Fibroblast of pulmonary artery (primary cell): ENCODE results near the gene DCDC2B.
A peak's percentile ranks its signal among the peaks of the same experiment; 100 is the strongest.

ENCODE experiments used
- DNase-seq: peaks from one replicate; pipeline ENCODE4 v3.0.0-alpha.2; 2010; ENCODE audit warnings: low read depth
- H3K4me3 ChIP-seq: replicated peaks from 2 replicates; pipeline ENCODE4 v1.5.1; 2011; ENCODE audit warnings: low read depth, mild to moderate bottlenecking, control low read depth, low read length, moderate library complexity
- TF ChIP-seq, protein P1 (sequence below): IDR thresholded peaks from 2 replicates; pipeline ENCODE4 v1.5.1; 2011; ENCODE audit warnings: mild to moderate bottlenecking, control low read depth, low read length, inconsistent platforms; ENCODE audit errors: missing control alignments

DCDC2B gene

GRCh38 chr1:32239337-32239736 lies 30.4 kb downstream of the DCDC2B start:
- DNase-seq: no peak
- no peak overlapping the region for H3K4me3 ChIP-seq
- TF ChIP-seq, protein P1, sequence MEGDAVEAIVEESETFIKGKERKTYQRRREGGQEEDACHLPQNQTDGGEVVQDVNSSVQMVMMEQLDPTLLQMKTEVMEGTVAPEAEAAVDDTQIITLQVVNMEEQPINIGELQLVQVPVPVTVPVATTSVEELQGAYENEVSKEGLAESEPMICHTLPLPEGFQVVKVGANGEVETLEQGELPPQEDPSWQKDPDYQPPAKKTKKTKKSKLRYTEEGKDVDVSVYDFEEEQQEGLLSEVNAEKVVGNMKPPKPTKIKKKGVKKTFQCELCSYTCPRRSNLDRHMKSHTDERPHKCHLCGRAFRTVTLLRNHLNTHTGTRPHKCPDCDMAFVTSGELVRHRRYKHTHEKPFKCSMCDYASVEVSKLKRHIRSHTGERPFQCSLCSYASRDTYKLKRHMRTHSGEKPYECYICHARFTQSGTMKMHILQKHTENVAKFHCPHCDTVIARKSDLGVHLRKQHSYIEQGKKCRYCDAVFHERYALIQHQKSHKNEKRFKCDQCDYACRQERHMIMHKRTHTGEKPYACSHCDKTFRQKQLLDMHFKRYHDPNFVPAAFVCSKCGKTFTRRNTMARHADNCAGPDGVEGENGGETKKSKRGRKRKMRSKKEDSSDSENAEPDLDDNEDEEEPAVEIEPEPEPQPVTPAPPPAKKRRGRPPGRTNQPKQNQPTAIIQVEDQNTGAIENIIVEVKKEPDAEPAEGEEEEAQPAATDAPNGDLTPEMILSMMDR: no peak

DNA sequence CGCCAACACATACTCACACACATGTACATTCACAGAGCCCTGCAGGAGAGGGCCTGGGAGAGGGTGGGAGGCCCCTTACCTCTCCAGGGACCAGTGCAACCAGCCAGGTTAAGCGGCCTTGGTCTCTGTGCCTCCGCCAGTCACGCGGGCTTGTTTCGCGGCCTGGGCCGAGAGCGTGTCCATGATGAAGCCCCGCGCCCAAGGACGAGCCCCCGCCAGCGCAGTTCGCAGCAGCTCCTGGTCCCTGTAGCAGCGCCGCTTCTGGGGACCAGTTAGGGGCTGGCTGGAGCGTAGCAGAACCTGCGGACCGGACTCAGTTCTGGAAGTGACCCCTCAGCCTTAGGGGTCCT lies 30.9 kb downstream of the DCDC2B start:
- H3K4me3 ChIP-seq: peak overlapping the region; percentile 69
- DNase-seq: no peak
- TF ChIP-seq, protein P1: no peak

DNA sequence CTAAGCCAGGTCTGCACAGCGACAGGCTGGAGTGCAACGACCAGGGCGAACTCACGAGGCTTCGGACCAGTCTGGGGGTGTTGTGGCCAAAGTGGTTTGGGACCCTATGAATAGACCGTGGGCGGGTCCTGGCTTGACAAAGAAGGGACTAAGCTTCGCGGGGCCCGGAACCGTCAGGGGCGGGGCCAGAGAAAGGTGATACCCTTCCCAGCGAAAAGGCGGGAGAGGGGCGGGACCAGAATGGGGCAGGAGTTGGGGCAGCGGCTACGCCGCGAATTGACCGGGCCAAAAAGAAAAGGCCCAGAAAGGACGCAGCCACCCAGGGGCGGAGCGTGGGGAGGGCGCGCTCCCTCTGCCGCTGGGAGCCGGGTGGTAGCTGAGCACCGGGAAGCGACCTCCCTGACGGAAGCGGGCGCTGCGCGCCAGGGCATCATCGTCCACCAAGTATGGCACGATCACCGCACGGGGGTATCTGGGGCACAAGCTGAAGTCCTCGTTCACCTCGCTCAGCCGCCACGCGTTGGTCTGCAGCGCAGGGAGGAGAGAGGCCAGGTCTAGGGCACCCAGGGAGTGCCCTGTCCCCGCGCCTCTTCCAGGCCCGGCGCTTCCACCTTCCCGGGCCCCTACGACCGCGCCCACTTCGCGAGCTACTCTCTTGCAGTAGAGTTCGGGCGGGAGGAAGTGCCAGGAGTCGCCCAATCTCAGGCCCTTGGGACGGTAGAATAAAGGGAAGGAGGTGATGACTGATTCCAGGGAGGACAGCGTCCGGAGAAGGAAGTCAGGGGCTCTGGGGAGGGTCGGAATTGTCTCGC lies 31.5 kb downstream of the DCDC2B start:
- peak overlapping the region; percentile 69 for H3K4me3 ChIP-seq
- TF ChIP-seq, protein P1: peak; percentile 19
- peak; percentile 38 for DNase-seq

- peak; percentile 58 for DNase-seq
- TF ChIP-seq, protein P1: no peak
- H3K4me3 ChIP-seq: peak overlapping the region; percentile 69
Measured at GRCh38 chr1:32241001-32241763, 32.3 kb downstream of the DCDC2B start.

GRCh38 chr1:32242341-32242851 lies 33.5 kb downstream of the DCDC2B start:
- TF ChIP-seq, protein P1: no peak
- H3K4me3 ChIP-seq: peak overlapping the region; percentile 30
- peak; percentile 47 for DNase-seq

- no peak within 1 kb of the TSS for H3K4me3 ChIP-seq
- peak; percentile 91 for DNase-seq
- TF ChIP-seq, protein P1: no peak
Measured at GRCh38 chr1:32246888-32247273, 38.0 kb downstream of the DCDC2B start, which contains the start of gene FAM167B. TSS of gene FAM167B (plus strand) at chr1:32247222. CDS start at chr1:32247422, 200 bp downstream.
